Measurements from ENCODE around the gene STRA6. TPM values are rescaled to one million over a fixed set of nuclear protein-coding genes. Genes with fewer than 3 reads are reported as not detected.
A peak's percentile ranks its signal among the peaks of the same experiment; 100 is the strongest.

The STRA6 gene
- total RNA-seq, 6 donors from 2014 or later, result 0.22 to 3.5 (median 0.88) TPM; not detected in 3

- Histone ChIP-seq H3K27me3 (no peaks in the 10 kb centered on the region), H3K27ac (no peak overlapping the region), H3K4me1 (peaks cover 0 to 5% (median 3%) of the 10 kb centered on the region in 4 donors), H3K4me3 (no peak overlapping the region), H3K9me3 (no peaks in the 10 kb centered on the region), H3K36me3 (no peaks in the 10 kb centered on the region)
- TF ChIP-seq EP300 (IDR thresholded peaks at IDR 0.05), result no peak
- no peak for TF ChIP-seq POLR2AphosphoS5 (IDR thresholded peaks at IDR 0.05)
- no peak for TF ChIP-seq CTCF (IDR thresholded peaks at IDR 0.05)
- TF ChIP-seq POLR2A (IDR thresholded peaks at IDR 0.05), result no peak
- 92 to 94% methylated on average over 1 of the region's 1 CpG for WGBS, 2 donors
- DNase-seq, result no peak
- ATAC-seq (ENCODE audit: low FRiP score in 2 of 2), result no peak
Observed at GRCh38 chr15:74159773-74160172, 42.8 kb downstream of the STRA6 start.

- H3K4me3 ChIP-seq, result no peak overlapping the region
- no peaks in the 10 kb centered on the region for H3K27me3 ChIP-seq
- no peaks in the 10 kb centered on the region for H3K9me3 ChIP-seq
- no peaks in the 10 kb centered on the region for H3K36me3 ChIP-seq
- H3K4me1 ChIP-seq, result peaks cover 0 to 5% (median 3%) of the 10 kb centered on the region in 4 donors
- no peak overlapping the region for H3K27ac ChIP-seq
- 70 to 71% methylated on average over 5 of the region's 5 CpGs for WGBS, 2 donors
- ATAC-seq (ENCODE audit: low FRiP score in 2 of 2) (no peak), DNase-seq (no peak)
- TF ChIP-seq CTCF (IDR thresholded peaks at IDR 0.05) (no peak), POLR2AphosphoS5 (IDR thresholded peaks at IDR 0.05) (no peak), EP300 (IDR thresholded peaks at IDR 0.05) (no peak), POLR2A (IDR thresholded peaks at IDR 0.05) (no peak)
Observed at GRCh38 chr15:74158855-74159650, 43.5 kb downstream of the STRA6 start.

- DNase-seq (no peak), ATAC-seq (ENCODE audit: low FRiP score in 2 of 2) (no peak)
- Histone ChIP-seq H3K27me3 (no peaks in the 10 kb centered on the region), H3K27ac (no peak overlapping the region), H3K4me3 (no peak overlapping the region), H3K4me1 (peaks cover 0 to 5% (median 3%) of the 10 kb centered on the region in 4 donors), H3K9me3 (no peaks in the 10 kb centered on the region), H3K36me3 (no peaks in the 10 kb centered on the region)
- WGBS, 2 donors, result 89 to 90% methylated on average over 9 of the region's 9 CpGs
- TF ChIP-seq CTCF (IDR thresholded peaks at IDR 0.05) (no peak), POLR2AphosphoS5 (IDR thresholded peaks at IDR 0.05) (no peak)
Observed at GRCh38 chr15:74157868-74158827, 44.4 kb downstream of the STRA6 start.

GRCh38 chr15:74156678-74157411 lies 45.7 kb downstream of the STRA6 start:
- Histone ChIP-seq H3K4me3 (no peak overlapping the region), H3K27ac (no peak overlapping the region), H3K36me3 (no peaks in the 10 kb centered on the region), H3K9me3 (no peaks in the 10 kb centered on the region), H3K27me3 (no peaks in the 10 kb centered on the region), H3K4me1 (peaks cover 0 to 5% (median 3%) of the 10 kb centered on the region in 4 donors)
- WGBS, 2 donors, result 8 to 10% methylated on average over 7 of the region's 7 CpGs
- ATAC-seq (ENCODE audit: low FRiP score in 2 of 2), result no peak
- TF ChIP-seq EP300 (IDR thresholded peaks at IDR 0.05) (no peak), POLR2AphosphoS5 (IDR thresholded peaks at IDR 0.05) (peak in 1 of 2 donors; percentile 17)
- DNase-seq, result no peak
